GM18951 (cell line): ENCODE data around the gene GRIN2A.

Source experiments
- POLR2A ChIP-seq: IDR thresholded peaks from 4 replicates; pipeline ENCODE4 v1.6.1; 2011; ENCODE audit warnings: mild to moderate bottlenecking; ENCODE audit not compliant: insufficient read length, insufficient read depth; ENCODE audit errors: extremely low read depth
- in situ Hi-C: fragments of 300-500 bp; cut with MboI; formaldehyde crosslinking; loops from one replicate; pipeline ENCODE4 v1.12.0; 2022; ENCODE audit warnings: low sequenced_read_pairs, mixed read lengths, inconsistent platforms; ENCODE audit not compliant: unreplicated experiment

The GRIN2A gene

GRCh38 chr16:9816644-9817043 lies 365.6 kb downstream of the GRIN2A start:
- in situ Hi-C loops = no loop called here
- TF ChIP-seq POLR2A = no peak

GRCh38 chr16:9813665-9814064 lies 368.6 kb downstream of the GRIN2A start:
- in situ Hi-C loops = no loop called here
- no peak for TF ChIP-seq POLR2A

- no peak for TF ChIP-seq POLR2A
- in situ Hi-C loops = no loop called here
These were observed 374.0 kb downstream of the GRIN2A start for GRCh38 chr16:9808210-9808609.

- TF ChIP-seq POLR2A = no peak
- in situ Hi-C loops = no loop called here
These were observed 374.9 kb downstream of the GRIN2A start for GRCh38 chr16:9807302-9807701.

GRCh38 chr16:9805109-9805508 lies 377.1 kb downstream of the GRIN2A start:
- in situ Hi-C loops = no loop called here

GRCh38 chr16:9802160-9802559 lies 380.1 kb downstream of the GRIN2A start:
- in situ Hi-C loops = no loop called here
- TF ChIP-seq POLR2A = no peak

More at GRCh38 chr16:9805109-9805508, 377.1 kb downstream of the GRIN2A start:
- TF ChIP-seq POLR2A = no peak

- TF ChIP-seq POLR2A = no peak
- in situ Hi-C loops = no loop called here
These were observed 380.6 kb downstream of the GRIN2A start for GRCh38 chr16:9801651-9802050.

- TF ChIP-seq POLR2A = no peak
- in situ Hi-C loops = no loop called here
These were observed 382.0 kb downstream of the GRIN2A start for GRCh38 chr16:9800186-9800738.

GRCh38 chr16:9798952-9799580 lies 383.2 kb downstream of the GRIN2A start:
- in situ Hi-C loops = no loop called here
- TF ChIP-seq POLR2A = no peak

- TF ChIP-seq POLR2A = no peak
- in situ Hi-C loops = no loop called here
These were observed 383.8 kb downstream of the GRIN2A start for GRCh38 chr16:9798474-9798873.

- no peak for TF ChIP-seq POLR2A
These were observed 384.9 kb downstream of the GRIN2A start for GRCh38 chr16:9797306-9797705.

GRCh38 chr16:9793623-9794022 lies 388.6 kb downstream of the GRIN2A start:
- in situ Hi-C loops = no loop called here
- TF ChIP-seq POLR2A = no peak

More at GRCh38 chr16:9797306-9797705, 384.9 kb downstream of the GRIN2A start:
- in situ Hi-C loops = no loop called here

GRCh38 chr16:9791556-9791955 lies 390.7 kb downstream of the GRIN2A start:
- in situ Hi-C loops = no loop called here
- no peak for TF ChIP-seq POLR2A

GRCh38 chr16:9790199-9790598 lies 392.0 kb downstream of the GRIN2A start:
- in situ Hi-C loops = no loop called here
- TF ChIP-seq POLR2A = no peak

GRCh38 chr16:9787717-9788116 lies 394.5 kb downstream of the GRIN2A start:
- in situ Hi-C loops = no loop called here
- TF ChIP-seq POLR2A = no peak

- in situ Hi-C loops = no loop called here
- no peak for TF ChIP-seq POLR2A
These were observed 401.4 kb downstream of the GRIN2A start for GRCh38 chr16:9780831-9781230.
